ENCODE measurements around the gene CPNE4.
A peak's percentile ranks its signal among the peaks of the same experiment; 100 is the strongest.

- TF ChIP-seq CTCF (IDR thresholded peaks at IDR 0.05) (peak in 1 of 3 experiments; percentile 4), POLR2A (IDR thresholded peaks at IDR 0.05) (no peak)
Measured at GRCh38 chr3:132038198-132038825, 3.5 kb upstream of the CPNE4 start.

Measured in vagina (tissue), 2 donors.